Kasumi-1 (cell line): ENCODE results near the gene FGFBP2.

Experiments used
- DNase-seq, 2 experiments: peaks; one replicate each; lab custom pipeline; 2025; lab: John Stamatoyannopoulos, UW

The FGFBP2 gene, protein sequence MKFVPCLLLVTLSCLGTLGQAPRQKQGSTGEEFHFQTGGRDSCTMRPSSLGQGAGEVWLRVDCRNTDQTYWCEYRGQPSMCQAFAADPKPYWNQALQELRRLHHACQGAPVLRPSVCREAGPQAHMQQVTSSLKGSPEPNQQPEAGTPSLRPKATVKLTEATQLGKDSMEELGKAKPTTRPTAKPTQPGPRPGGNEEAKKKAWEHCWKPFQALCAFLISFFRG

DNA sequence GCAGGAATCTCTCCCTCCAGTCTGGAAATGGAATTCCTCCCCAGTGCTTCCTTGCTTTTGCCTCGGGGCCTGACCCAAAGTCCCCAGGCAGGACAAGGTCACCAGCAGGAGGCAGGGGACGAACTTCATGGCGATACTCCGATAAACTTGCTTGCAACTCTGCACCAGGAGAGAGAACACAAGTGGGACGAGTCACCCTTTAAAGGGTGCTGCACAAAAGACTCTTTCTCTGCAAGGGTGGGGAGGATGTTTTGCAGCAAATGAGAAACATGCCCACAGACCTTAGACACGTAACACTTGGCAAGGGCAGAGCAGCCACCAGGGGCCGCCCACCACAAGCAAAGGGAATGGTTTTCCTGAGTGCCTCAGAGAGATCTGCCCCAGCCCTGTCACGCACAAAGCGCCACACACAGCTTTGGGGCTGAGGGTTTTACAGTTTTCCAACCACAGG lies at the start of gene FGFBP2:
TSS of gene FGFBP2 (minus strand) at position 175 of the 451 bp plus-strand sequence. CDS start at position 129, 46 bp downstream.
- peak; percentile 45 to 51 for DNase-seq

DNA sequence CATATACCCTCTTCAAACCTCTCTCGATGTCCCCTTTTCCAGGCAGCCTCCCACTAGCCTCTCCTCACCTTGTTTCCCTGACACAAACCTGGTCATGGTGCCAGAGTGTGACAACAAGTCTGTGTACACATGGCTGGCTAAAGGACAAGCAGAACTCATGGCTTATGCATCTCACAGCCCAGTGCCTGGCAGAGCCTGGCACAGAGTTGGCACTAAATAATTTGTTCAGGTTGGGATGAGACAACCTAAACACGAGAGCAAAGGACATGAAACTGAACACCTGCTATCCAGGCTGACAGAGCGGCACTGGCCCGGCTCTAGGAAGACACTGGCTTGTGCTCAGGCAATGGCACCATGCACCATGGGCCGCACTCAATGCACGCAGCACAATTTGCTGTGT lies 48.2 kb upstream of the FGFBP2 start:
- DNase-seq: no peak

DNA sequence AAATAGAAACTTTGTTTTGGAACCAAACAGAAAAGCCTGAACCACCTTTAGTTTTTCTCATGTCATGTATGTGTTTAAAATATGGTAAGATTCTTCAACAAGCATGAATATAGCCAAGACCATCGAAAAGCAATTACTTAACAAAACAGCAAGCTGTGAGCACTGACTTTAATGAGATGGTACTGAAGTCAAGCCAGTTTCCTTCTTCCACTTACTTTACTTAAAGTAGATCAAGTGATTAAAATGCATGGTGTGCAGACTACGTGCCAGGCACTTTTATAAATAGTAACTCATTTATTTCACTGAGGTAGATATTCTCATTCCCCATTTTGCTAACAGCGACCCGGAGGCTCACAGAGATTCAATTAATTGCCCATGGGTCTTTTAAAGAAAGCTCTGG lies 46.2 kb upstream of the FGFBP2 start:
- DNase-seq: no peak

DNA sequence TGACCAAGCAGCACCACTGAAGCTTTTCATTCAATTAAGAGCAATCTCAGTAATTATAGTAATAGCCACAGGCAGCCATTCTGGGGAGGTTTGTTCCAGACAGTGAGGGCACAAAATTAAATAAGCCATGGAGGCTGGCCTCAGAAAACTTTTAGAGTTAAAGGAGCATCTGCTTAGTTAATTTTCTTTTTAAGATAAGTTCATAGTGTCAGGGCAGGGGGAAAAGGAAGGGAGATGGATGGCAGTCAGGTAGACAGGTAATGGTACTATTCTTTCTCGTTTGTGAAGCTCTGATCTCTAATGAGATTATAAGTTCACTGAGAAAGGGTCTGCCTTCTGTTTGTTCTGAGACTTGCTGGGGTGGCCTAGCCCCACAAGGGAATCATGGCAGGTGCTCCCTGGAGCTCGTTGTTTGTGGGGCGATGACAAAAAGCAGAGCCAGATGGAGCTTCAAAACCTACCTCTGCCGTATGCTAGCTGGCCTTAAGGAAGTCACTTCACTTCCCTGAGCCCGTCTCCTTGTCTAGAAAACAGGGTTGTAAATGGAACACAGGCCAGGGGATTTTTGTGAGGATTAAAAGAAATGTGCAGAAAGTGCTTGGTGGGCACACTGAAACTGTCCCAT lies 44.6 kb upstream of the FGFBP2 start:
- no peak for DNase-seq

DNA sequence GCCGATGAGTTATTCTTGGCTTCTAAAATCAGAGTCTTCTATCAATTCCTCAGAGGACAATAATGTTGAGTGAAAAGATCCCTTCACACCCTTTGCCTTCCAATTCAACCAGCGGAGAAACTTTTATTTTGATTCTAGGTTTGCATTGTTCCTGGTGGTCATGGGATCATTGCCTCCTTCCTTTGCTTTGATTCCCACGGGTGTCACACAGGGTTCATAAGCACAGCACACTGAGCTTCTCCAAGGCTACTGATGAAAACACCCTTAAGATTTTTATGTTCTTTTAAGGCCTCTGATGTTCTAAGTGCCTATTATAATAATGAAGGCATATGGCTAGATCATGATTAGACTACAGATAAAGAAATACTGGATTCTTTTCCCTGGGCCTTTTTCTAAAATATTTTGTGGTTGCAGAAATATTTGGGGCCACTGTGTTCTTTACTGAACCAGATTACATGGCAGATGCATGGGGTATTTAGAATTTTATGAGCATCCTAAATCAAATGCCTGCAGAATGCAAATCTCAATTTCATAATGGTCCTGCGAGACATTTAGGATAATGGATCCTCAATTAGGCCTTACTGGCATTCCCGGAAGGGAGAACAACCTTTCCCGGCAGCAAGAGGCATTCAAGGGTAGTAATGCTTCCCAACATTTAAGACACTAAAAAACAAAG lies 43.9 kb upstream of the FGFBP2 start:
- DNase-seq: no peak

DNA sequence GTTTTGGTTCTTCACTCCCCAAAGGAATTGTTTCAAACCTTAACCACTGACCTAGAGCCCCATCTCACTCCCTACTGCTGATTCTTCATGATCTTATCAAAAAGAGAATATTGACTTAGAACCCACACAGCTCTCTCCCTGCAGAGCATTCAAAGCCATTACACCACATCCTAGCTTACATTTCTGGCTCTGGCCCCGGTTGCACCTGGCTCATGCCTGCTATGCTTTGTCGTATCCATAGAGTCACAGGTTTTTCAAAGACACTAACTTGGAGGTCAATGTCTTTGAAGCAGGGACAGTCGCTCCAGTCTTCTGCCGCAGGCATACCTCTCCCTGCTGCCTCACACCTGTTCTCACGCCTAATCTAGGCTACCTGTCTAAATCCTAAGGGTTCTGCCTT lies 42.7 kb upstream of the FGFBP2 start:
- DNase-seq: no peak

DNA sequence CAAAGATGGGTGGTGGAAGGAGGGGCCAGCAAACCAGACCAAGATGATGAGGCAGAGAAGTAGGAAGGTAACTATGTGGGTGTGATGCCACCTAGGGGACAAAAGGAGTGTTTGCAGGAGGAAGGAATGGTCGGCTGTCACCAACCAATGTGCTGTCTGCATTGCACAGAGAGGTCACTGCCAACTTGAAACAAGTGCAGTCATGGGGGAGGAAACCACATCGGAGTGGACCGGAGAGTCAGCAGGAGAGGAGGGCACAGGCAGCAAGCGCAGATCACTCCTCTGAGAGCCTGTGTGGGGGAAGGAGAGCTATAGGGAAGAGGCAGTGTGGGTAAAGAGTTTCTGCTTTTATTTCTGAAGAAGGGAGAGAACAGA lies 38.5 kb upstream of the FGFBP2 start:
- peak; percentile 83 to 87 for DNase-seq

DNA sequence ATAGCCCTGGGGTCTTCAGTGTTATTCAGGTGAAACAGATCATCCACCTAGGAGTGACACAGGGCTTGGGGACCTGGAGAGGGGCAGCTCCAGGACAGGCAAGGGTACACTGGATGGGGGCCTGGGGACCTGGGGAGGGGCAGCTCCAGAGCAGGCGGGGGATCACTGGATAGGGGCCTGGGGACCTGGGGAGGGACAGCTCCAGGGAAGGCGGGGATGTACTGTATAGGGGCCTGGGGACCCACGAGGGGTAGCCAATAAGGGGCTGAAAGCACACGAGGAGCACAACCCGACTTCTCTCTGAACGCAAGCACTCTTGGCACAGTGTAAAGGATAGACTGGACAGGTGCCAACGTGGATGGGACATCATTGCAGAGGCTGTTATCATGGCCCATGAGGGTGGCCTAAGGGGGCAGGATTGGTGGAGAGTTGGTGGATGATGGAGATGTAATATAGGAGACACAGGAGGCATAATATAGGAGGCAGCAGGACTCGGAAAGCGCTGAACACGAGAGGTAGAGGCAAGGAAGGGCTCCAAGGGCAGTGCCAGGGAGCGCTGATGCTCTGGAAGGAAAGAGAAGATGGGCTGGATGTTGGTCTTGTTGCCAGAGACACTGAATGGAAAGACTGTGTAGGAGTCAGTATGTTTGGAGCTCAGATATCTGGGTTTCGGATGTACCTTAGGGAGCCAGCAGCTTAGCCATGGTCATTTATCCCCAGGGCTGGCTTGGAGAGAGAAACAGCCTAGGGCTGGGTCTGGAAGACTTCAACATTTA lies 37.9 kb upstream of the FGFBP2 start:
- peak in 1 of 2 experiments; percentile 37 for DNase-seq

DNA sequence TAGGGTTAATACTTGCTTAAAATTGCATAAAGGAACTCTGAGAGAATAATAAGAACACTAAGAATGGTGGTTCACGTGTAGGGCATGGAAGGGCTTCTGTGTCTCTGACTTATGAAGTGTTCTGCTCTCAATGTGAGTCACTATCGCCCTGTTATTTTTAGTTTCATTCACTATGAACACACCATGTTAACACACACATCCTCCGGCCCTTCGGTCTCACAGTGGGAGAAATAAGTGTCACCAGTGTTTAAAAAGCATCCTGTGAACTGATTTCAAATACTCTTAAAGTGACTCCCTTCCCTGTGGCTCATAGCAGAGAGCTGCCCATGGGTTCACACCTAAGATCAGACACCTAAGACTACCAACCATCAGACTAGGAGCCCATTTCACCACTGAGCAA lies 33.8 kb upstream of the FGFBP2 start:
- DNase-seq: no peak

DNA sequence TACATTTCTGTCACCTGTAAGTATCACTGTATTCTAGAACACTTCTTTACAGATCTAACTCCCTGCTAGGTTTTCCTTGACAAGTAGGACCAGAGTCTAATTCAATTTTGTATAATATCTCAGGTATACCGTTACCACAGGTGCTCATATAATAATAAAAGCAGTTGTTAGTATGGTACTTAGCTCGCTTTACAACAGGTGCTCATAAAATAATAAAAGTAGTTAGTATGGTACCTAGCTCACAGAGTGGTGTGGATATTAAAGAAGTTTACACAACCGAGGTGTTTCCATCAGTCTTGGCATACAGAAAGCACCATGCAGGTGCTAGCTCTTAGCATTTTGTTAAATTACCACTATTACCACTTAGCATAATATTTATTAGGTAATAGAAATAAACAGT lies 32.9 kb upstream of the FGFBP2 start:
- DNase-seq: no peak

DNA sequence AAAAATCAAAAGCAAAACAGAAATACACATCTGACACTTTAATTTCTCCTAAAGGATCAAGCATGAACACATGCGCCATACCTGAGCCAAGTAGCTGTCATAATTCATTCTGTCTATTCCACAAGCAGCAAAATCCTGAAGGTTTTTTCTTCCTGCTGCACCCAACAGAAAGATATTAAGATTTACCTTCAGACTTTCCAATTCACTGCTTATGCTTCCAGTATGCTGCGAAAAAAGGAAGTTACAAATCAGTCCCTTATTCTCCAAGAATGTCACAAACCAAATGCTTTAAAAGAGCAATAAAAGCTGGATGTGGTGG lies 29.2 kb upstream of the FGFBP2 start:
- DNase-seq: peak; percentile 31 to 41

DNA sequence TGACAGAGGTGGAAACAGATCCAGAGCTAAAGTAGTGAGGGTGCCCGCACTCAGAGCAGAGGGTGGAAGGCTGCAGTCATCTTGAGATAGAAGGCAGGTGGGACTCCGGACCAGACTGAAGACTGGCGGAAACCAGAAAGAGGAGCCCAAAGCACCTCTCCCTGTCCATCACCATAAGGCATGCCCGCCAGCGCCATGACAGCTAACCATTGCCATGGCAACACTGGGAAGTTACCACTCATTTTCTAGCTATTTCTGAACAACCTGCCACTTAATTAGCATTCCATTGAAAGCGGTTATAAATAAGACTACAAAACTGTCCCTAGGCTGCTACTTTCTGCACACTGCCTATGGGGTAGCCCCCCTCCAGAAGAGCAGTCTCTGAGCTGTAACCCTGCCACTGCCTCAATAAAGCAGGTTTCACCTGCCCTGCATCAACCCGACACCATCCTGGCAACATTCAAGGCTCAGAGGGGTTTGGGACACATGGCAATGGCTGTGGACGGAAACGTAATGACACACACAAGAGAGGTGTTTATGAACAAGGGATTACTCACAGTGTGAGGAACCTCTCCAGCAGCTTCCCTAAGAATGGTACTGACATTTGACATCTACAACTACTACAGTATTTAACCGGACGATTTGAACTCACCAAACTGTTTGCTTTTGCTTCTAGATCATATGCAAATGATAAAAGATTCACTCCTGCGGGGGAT lies 27.8 kb upstream of the FGFBP2 start:
- DNase-seq: no peak

DNA sequence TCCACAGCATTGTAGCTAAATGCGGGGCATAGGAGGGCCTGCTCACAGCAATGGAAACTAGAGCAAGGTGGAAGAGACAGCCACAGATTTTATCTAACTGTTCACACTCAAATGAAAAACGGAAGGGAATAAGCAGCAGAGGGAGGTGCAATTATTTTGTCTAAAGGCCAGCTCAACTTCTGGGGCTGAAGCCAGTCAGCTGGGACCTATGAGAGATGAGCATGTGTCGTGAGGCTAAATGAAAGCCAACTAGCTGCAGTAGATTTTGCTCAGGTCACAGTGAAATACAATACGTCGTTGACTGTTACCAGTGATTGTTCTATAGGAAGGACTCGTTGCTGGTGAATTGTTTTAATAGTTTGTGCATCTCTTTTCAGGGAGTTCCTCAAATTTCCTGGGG lies 26.4 kb upstream of the FGFBP2 start:
- no peak for DNase-seq

DNA sequence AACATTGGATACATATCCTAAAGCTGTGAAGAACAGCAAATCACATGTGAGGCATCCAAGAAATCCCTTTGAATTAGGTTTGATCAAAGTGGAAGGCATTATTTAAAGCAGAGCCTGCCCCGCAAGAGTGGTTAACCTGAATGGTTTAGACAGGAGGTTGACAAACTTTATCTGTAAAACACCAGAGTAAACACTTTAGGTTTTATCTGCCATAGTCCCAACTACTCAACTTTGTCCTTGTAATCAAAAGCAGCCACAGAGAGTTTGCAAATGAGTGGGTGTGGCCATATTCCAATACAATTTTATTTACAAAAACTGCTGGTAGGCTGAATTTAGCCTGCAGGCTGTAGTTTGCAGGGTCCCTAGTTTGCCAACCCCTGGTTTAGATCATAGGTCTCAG lies 25.2 kb upstream of the FGFBP2 start:
- DNase-seq: no peak

DNA sequence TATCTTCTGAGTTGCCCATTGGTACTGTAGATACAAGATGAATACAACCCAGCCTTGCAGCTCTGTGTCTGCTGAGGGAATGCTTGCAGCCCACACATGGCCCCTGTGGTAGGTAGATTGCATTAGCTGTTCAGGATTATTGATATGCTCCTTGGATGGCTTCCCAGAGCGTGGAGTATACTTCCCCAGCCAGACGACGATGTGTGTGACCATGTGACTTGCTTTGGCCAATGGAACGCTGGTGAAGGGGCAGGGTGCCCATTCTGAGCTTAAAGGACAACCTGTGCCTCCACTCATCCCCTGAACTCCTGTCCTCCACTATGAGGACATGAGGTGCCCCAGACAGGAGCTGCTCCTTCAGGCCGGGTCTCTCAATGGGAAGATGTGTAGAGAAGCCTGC lies 23.9 kb upstream of the FGFBP2 start:
- DNase-seq: no peak

DNA sequence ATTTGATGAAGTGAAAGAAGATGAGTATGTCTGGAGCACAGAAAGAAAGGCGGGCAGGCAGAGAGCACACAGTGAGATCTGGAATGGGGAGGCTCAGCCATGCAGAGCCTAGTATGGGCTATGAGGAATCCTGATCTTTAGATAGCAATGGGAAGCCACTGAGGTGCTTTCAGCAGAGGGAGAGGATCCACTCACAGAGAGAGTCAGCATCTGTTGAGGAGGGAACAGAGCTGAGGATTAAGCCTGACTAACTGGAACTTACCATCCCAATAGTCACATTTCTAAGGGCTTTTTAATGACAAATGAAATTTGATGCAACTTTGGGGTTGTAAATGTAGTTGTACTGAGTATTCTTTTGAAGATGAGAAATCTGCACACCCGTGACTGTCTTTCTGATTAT lies 20.6 kb upstream of the FGFBP2 start:
- no peak for DNase-seq

DNA sequence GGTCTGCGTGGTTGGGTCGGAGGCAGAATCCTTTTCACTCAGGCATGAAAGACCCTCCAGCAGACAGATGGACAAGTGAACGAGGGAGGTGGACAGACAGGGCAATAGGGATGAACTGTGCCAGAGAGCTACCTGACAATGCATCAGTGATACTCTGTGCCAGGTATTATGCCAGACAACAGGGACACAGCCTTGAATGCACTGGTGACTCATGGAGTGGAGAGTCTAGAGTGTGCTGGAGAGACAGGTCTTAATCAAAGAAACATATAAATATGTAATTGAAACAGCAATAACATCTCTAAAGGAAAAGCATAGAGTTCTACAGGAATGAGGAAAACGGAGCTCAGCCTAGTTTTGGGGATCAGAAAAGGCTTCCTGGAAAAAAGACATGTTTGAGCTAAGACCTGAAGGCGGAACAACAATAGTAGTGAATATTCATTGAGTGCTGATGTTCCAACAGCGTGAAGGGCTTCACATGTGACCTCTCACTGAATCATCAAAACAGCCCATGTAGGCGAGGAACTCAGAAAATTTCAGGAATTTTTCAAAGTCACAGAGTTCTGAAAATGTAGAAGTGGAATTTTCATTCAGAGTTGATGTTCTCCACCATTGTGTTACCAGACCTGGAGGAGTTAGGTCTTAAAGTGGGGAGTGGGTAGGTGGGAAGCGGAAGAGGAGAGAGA lies 20.0 kb upstream of the FGFBP2 start:
- no peak for DNase-seq

DNA sequence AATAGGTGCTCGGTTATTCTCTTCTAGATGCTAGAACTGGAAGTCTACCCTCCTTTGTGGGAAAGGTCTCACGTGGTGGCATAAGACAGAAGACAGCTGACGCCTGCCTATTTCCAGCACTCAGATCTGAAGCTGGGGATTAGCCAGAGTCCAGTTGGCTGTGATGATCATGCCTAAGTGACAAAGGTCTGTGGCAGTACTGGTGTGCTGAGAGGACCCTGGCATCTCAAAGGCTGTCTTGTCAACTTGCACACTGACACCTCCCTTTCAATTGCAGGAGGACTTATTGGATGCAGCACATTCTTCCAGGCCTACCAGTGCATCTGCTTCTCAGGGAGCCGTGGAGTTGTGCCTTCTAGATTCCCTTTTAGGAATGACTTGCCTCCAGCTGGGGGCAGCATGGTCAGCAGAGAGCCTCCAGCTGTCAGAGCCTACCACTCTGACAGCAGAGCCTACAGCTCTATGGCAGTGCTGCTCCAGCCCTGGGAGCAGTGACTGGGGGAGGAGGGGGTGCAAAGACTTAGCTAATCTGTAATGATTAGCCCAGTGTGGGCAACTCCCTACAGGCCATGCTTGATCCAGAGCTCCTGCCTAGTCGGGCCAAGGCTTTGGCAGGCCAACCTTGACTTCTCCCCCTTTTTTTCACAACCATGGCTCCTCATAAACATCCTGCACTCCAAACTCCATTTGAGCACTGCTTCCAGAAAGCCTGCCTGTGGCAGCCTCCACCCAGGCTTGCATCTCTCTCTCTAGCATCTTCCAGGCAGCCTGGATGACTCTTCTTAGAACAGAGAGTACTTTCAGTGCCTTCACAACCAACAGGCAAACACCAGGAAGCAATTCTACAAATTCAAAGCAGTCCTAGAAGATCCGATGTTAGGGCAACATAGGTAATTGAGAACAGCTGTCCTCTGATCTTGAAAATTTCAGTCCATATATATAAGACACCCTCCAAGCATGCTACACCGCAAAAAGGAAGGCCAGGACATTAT lies 13.8 kb upstream of the FGFBP2 start:
- no peak for DNase-seq

DNA sequence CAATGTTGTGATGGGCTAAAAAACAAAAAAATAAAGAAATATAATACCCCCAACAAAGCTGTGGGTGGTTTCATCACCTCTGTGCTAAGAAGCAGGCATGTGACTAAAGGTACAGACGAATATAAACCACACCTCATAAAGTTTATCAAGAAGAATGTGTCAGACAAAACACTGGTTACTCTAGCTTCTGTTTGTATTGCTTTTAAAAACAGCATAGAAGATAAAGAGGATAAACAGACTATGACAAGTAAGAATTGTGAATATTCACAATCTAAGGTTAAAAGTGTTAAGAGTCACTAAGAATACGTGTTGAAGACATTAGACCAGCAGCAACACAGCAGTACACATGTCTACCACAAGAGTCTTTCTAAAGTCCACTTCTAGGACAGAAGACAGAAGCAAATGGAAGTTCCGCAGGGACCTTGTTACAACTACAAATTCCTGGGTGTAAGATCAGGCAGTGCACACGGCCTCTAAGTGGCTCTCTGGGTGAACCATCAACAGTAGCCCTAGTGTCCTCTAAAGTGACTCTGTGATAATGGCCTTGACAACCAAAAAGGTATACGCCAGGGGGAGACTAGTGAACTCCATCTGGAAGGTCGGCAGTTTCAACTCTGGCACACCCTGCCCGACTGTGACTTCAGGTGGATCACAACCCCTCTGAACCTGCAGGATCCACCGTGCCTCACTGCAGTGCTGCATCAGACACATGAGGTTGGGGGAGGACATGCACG lies 8.3 kb upstream of the FGFBP2 start:
- DNase-seq: no peak
